Parathyroid adenoma (tissue), 2 donors: ENCODE measurements around the gene LIPC.
A peak's percentile ranks its signal among the peaks of the same experiment; 100 is the strongest.

Experiments used
- H2AFZ ChIP-seq: fragments of 300-600 bp; sonication (generic); one replicate; pipeline ENCODE4 v1.7.0; 2017; ENCODE audit warnings: antibody characterized with exemption, mild to moderate bottlenecking
- H3K27ac ChIP-seq: fragments of 300-600 bp; sonication (generic); one replicate; pipeline ENCODE4 v1.7.0; 2017
- H3K27me3 ChIP-seq: fragments of 300-600 bp; sonication (generic); one replicate; pipeline ENCODE4 v1.7.0; 2017; ENCODE audit warnings: low read length; ENCODE audit not compliant: control insufficient read depth, insufficient read depth
- H3K36me3 ChIP-seq: fragments of 300-600 bp; sonication (generic); one replicate; pipeline ENCODE4 v1.7.0; 2017; ENCODE audit warnings: low read length; ENCODE audit not compliant: control insufficient read depth, insufficient read depth
- H3K4me1 ChIP-seq: fragments of 300-600 bp; sonication (generic); one replicate; pipeline ENCODE4 v1.7.0; 2017; ENCODE audit warnings: control low read depth
- H3K4me2 ChIP-seq: fragments of 300-600 bp; sonication (generic); one replicate; pipeline ENCODE4 v1.7.0; 2017; ENCODE audit warnings: low read length
- H3K4me3 ChIP-seq: fragments of 300-600 bp; sonication (generic); one replicate; pipeline ENCODE4 v1.7.0; 2017; ENCODE audit warnings: low read depth, low read length
- H3K79me2 ChIP-seq: fragments of 300-600 bp; sonication (generic); one replicate; pipeline ENCODE4 v1.7.0; 2017; ENCODE audit warnings: control low read depth
- H3K9ac ChIP-seq: fragments of 300-600 bp; sonication (generic); one replicate; pipeline ENCODE4 v1.7.0; 2017; ENCODE audit warnings: mild to moderate bottlenecking
- H3K9me3 ChIP-seq: fragments of 300-600 bp; sonication (generic); one replicate; pipeline ENCODE4 v1.7.0; 2017; ENCODE audit warnings: low read length; ENCODE audit not compliant: control insufficient read depth
- CTCF ChIP-seq: fragments of 300-600 bp; sonication (generic); IDR thresholded peaks from one replicate; pipeline ENCODE4 v1.7.0; 2017; ENCODE audit warnings: antibody characterized with exemption, mild to moderate bottlenecking
- donor health status: primary hyperparathyroidism.

The LIPC gene

GRCh38 chr15:58427987-58428386 lies 3.8 kb upstream of the LIPC start:
- H3K36me3 ChIP-seq, result no peaks in the 10 kb centered on the region
- H3K27ac ChIP-seq, result no peak overlapping the region
- no peaks in the 10 kb centered on the region for H3K9me3 ChIP-seq
- no peak for TF ChIP-seq CTCF
- H2AFZ ChIP-seq, result no peak overlapping the region
- no peaks in the 10 kb centered on the region for H3K79me2 ChIP-seq
- no peaks in the 10 kb centered on the region for H3K4me1 ChIP-seq
- H3K4me2 ChIP-seq, result no peak overlapping the region
- no peak overlapping the region for H3K4me3 ChIP-seq
- H3K9ac ChIP-seq, result no peak overlapping the region
- no peaks in the 10 kb centered on the region for H3K27me3 ChIP-seq

- Histone ChIP-seq H3K4me1 (no peaks in the 10 kb centered on the region), H3K36me3 (no peaks in the 10 kb centered on the region), H3K79me2 (no peaks in the 10 kb centered on the region), H3K4me3 (no peak overlapping the region), H3K27ac (no peak overlapping the region), H3K9me3 (no peaks in the 10 kb centered on the region), H3K27me3 (no peaks in the 10 kb centered on the region), H3K4me2 (no peak overlapping the region), H3K9ac (no peak overlapping the region), H2AFZ (no peak overlapping the region)
- no peak for TF ChIP-seq CTCF
Observed at GRCh38 chr15:58430224-58430787, 1.5 kb upstream of the LIPC start.

GRCh38 chr15:58432401-58432800 lies 610 bp downstream of the LIPC start:
- Histone ChIP-seq H3K9ac (no peak overlapping the region), H3K4me1 (no peaks in the 10 kb centered on the region), H3K4me2 (peak overlapping the region; percentile 1), H3K27me3 (no peaks in the 10 kb centered on the region), H3K79me2 (no peaks in the 10 kb centered on the region), H3K4me3 (no peak overlapping the region), H3K36me3 (no peaks in the 10 kb centered on the region), H3K27ac (no peak overlapping the region), H2AFZ (peak overlapping the region; percentile 15), H3K9me3 (no peaks in the 10 kb centered on the region)
- TF ChIP-seq CTCF, result no peak

GRCh38 chr15:58433597-58434333 lies 2.0 kb downstream of the LIPC start:
- H2AFZ ChIP-seq, result no peak overlapping the region
- no peaks in the 10 kb centered on the region for H3K4me1 ChIP-seq
- H3K27me3 ChIP-seq, result no peaks in the 10 kb centered on the region
- no peak overlapping the region for H3K27ac ChIP-seq
- H3K4me2 ChIP-seq, result no peak overlapping the region
- TF ChIP-seq CTCF, result no peak
- H3K36me3 ChIP-seq, result no peaks in the 10 kb centered on the region
- no peak overlapping the region for H3K4me3 ChIP-seq
- no peaks in the 10 kb centered on the region for H3K9me3 ChIP-seq
- H3K9ac ChIP-seq, result no peak overlapping the region
- no peaks in the 10 kb centered on the region for H3K79me2 ChIP-seq

GRCh38 chr15:58434334-58434875 lies 2.6 kb downstream of the LIPC start:
- Histone ChIP-seq H3K9ac (no peak overlapping the region), H3K9me3 (no peaks in the 10 kb centered on the region), H3K79me2 (no peaks in the 10 kb centered on the region), H3K36me3 (no peaks in the 10 kb centered on the region), H2AFZ (no peak overlapping the region), H3K27me3 (no peaks in the 10 kb centered on the region), H3K4me1 (no peaks in the 10 kb centered on the region), H3K4me2 (no peak overlapping the region), H3K27ac (no peak overlapping the region), H3K4me3 (no peak overlapping the region)
- TF ChIP-seq CTCF, result no peak
